ENCODE data around the gene ST3GAL4. TPM values are rescaled to one million over a fixed set of nuclear protein-coding genes. Genes with fewer than 3 reads are reported as not detected.

Gene ST3GAL4
- total and polyA plus RNA-seq, 2 experiments from 2014 or later, result 27.3 to 53.3 TPM

DNA sequence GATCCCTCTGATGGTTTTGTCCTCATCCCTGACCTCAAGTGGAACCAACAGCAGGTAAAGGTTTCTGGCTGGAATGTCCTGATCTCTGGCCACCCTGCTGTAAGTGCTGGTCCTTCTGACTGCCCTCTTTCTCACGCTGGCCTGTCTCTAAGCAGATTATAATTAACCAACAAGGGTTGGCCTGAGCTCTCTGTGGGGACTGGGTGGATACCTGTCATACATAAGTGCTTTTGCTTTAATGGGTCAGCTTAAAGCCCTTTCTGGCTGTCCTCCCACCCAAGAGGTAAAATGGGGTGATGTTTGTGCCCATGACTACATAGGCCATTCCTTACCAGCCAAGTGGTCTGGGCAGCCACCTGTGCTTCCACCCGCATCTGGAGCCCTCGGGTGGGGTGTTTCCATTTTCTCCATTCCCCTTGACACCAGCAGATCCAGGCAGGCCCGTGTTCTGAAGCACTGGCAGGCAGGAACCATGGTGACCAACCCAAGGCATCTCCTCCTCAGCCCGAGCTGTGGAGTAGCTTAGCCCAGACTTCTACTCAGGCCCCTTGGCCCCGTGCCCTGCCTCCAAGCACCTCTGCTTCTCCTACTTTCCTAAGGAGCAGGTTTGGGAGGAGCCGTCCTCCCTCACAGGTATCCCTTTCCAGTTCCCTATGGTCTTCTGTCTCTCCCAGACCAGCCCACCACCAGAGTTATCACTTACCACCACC, 17.0 kb upstream of the ST3GAL4 start:
- Histone ChIP-seq H3K4me3 (no peak overlapping the region), H3K79me2 (ENCODE audit: insufficient read depth) (no peaks in the 10 kb centered on the region), H3K9ac (no peak overlapping the region), H4K20me1 (ENCODE audit: insufficient read depth) (no peaks in the 10 kb centered on the region), H3K4me1 (ENCODE audit: insufficient read depth) (peaks cover 26% of the 10 kb centered on the region), H3K9me3 (ENCODE audit: low read depth) (no peaks in the 10 kb centered on the region), H2AFZ (no peak overlapping the region), H3K27me3 (replicated peaks; ENCODE audit: insufficient read depth) (no peaks in the 10 kb centered on the region), H3K27ac (no peak overlapping the region), H3K36me3 (ENCODE audit: low read depth) (no peaks in the 10 kb centered on the region), H3K9me2 (ENCODE audit: insufficient read depth) (no peaks in the 10 kb centered on the region), H3F3A (ENCODE audit: insufficient read depth) (peaks cover 18% of the 10 kb centered on the region; the same call in 1 of the 2 replicates), H3K4me2 (ENCODE audit: unreplicated experiment) (no peak overlapping the region)
- no peak for DNase-seq
- 91 to 97% methylated on average over 7 of the region's 7 CpGs for WGBS, 2 experiments (ENCODE audit: low coverage in 1 of 2, low lambda C conversion rate in 2 of 2, missing lambda C conversion rate in 2 of 2)
- in situ Hi-C loops (cut with MboI), result no loop called here
- TF ChIP-seq EZH2 (IDR thresholded peaks at IDR 0.05; ENCODE audit: insufficient read depth, poor library complexity, severe bottlenecking) (no peak), EZH2phosphoT487 (IDR thresholded peaks at IDR 0.05; ENCODE audit: insufficient read depth, low read depth) (no peak)

DNA sequence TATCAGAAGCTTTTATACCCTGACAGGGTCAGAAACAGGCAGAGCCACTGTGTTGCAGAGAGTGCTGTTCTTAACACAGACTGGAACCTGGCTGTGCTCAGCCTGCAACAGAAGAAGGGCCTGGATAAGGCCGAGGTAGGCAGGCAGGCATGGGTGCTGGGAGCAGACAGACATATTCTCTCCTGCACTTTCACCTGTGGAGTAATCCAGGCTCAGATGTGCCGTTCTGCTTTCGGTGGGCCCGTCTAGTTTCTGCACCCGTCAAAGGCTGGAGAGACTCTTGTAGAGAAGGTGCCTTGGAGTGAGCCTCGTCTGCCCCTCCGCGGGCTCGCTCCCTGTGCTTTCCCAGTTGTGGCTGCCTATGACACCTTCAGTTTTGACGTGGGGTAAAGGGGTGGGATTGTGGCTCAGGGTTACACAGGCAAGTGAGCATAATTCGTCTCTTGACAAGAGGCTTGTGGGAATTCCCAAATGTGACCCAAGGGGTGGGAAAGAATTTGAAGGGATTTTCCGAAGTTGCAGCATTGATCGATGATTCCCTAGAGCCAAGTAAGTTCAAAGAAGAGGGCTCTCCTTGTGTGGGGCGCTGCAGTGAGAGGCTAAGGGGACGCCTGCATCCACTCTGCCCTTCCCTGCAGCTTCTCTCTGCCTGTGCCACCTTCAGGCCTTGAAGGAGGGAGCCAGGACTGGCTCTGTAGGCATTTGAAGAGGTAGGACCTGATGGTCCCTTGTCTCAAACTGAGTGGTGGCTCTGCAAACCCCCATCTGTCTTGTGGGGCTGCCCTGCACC, 16.2 kb upstream of the ST3GAL4 start:
- Histone ChIP-seq H4K20me1 (ENCODE audit: insufficient read depth) (no peaks in the 10 kb centered on the region), H3K79me2 (ENCODE audit: insufficient read depth) (no peaks in the 10 kb centered on the region), H2AFZ (no peak overlapping the region), H3K27me3 (replicated peaks; ENCODE audit: insufficient read depth) (no peaks in the 10 kb centered on the region), H3F3A (ENCODE audit: insufficient read depth) (peaks cover 18% of the 10 kb centered on the region; the same call in 1 of the 2 replicates), H3K27ac (no peak overlapping the region), H3K4me3 (no peak overlapping the region), H3K9me3 (ENCODE audit: low read depth) (no peaks in the 10 kb centered on the region), H3K9ac (no peak overlapping the region), H3K4me2 (ENCODE audit: unreplicated experiment) (no peak overlapping the region), H3K9me2 (ENCODE audit: insufficient read depth) (no peaks in the 10 kb centered on the region), H3K4me1 (ENCODE audit: insufficient read depth) (peaks cover 26% of the 10 kb centered on the region), H3K36me3 (ENCODE audit: low read depth) (no peaks in the 10 kb centered on the region)
- DNase-seq, result no peak
- 86 to 87% methylated on average over 15 of the region's 15 CpGs for WGBS, 2 experiments (ENCODE audit: low coverage in 1 of 2, low lambda C conversion rate in 2 of 2, missing lambda C conversion rate in 2 of 2)
- in situ Hi-C loops (cut with MboI), result no loop called here
- no peak for TF ChIP-seq EZH2phosphoT487 (IDR thresholded peaks at IDR 0.05; ENCODE audit: insufficient read depth, low read depth)
- TF ChIP-seq EZH2 (IDR thresholded peaks at IDR 0.05; ENCODE audit: insufficient read depth, poor library complexity, severe bottlenecking), result no peak

DNA sequence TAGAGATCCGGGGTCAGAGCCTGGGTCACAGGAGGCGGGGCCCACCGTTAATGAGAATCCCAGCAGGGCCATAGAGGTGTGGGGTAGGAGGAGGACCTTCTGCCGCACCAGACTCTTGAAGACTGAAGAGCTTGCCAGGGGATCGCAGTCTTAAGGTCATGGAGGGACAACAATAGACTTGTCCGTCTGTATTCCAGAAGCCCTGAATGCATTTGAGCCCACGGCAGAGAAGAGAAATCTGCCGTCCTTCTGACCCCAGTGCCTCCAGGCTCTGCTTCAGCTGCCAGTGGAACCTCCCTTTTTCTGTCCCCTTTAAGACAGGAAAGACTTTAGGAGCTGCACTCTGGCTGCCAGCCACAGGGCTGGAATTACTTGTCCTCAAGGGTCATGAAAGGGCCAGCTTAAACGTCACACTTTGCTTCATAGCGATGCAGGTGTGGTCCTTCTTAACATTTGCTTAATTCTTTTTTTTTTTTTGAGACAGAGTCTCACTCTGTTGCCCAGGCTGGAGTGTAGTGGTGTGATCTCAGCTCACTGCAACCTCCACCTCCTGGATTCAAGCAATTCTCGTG, 15.5 kb upstream of the ST3GAL4 start:
- H3K9ac ChIP-seq, result no peak overlapping the region
- TF ChIP-seq EZH2phosphoT487 (IDR thresholded peaks at IDR 0.05; ENCODE audit: insufficient read depth, low read depth) (no peak), EZH2 (IDR thresholded peaks at IDR 0.05; ENCODE audit: insufficient read depth, poor library complexity, severe bottlenecking) (no peak)
- H3K27me3 ChIP-seq (replicated peaks; ENCODE audit: insufficient read depth), result no peaks in the 10 kb centered on the region
- H3K27ac ChIP-seq, result no peak overlapping the region
- H3K9me3 ChIP-seq (ENCODE audit: low read depth), result no peaks in the 10 kb centered on the region
- H3K4me3 ChIP-seq, result no peak overlapping the region
- peak; percentile 32 for DNase-seq
- no peak overlapping the region for H3K4me2 ChIP-seq (ENCODE audit: unreplicated experiment)
- no peaks in the 10 kb centered on the region for H3K36me3 ChIP-seq (ENCODE audit: low read depth)
- no peak overlapping the region for H2AFZ ChIP-seq
- in situ Hi-C loops (cut with MboI), result no loop called here
- H3F3A ChIP-seq (ENCODE audit: insufficient read depth), result peaks cover 12% of the 10 kb centered on the region; the same call in 1 of the 2 replicates
- WGBS, 2 experiments (ENCODE audit: low coverage in 1 of 2, low lambda C conversion rate in 2 of 2, missing lambda C conversion rate in 2 of 2), result 59 to 67% methylated on average over 11 of the region's 11 CpGs
- H4K20me1 ChIP-seq (ENCODE audit: insufficient read depth), result no peaks in the 10 kb centered on the region
- no peaks in the 10 kb centered on the region for H3K9me2 ChIP-seq (ENCODE audit: insufficient read depth)
- peaks cover 19% of the 10 kb centered on the region for H3K4me1 ChIP-seq (ENCODE audit: insufficient read depth)
- H3K79me2 ChIP-seq (ENCODE audit: insufficient read depth), result no peaks in the 10 kb centered on the region

DNA sequence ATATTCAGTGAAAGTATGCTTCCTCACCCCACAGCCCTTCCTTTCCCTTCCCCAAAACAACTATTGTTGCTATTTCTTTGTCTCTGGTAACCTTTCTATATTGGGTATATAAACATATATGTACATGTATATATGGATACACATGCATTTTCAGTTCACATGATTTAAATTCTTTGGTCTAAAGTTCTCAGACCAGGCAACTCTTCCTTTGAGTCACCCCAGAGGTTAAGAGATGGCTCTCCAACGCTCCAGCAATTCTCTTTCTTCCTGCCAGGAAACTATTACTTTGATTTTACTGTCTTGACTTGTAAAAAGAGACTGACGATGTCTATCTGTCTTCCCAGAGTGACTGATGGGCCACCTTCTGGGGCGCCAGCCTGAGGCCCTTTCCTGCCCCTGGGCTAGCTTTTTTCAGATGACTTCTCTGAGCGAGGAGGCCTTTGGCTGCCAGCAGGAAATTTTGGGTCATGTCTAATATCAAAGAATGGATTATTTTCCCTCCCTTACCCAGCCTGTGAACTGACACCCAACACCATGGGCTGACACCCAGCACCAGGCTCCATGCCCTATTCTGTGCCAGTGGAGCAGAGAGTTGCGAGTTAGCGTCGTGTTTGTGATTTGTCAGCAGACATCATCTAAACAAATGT, 14.4 kb upstream of the ST3GAL4 start:
- H3K27ac ChIP-seq, result no peak overlapping the region
- no peaks in the 10 kb centered on the region for H4K20me1 ChIP-seq (ENCODE audit: insufficient read depth)
- H3K79me2 ChIP-seq (ENCODE audit: insufficient read depth), result no peaks in the 10 kb centered on the region
- H3K9me3 ChIP-seq (ENCODE audit: low read depth), result no peaks in the 10 kb centered on the region
- peak overlapping the region; percentile 28 for H3K4me2 ChIP-seq (ENCODE audit: unreplicated experiment)
- in situ Hi-C loops (cut with MboI), result no loop called here
- H3K4me1 ChIP-seq (ENCODE audit: insufficient read depth), result peaks cover 19% of the 10 kb centered on the region
- H3K27me3 ChIP-seq (replicated peaks; ENCODE audit: insufficient read depth), result no peaks in the 10 kb centered on the region
- no peaks in the 10 kb centered on the region for H3K9me2 ChIP-seq (ENCODE audit: insufficient read depth)
- WGBS, 2 experiments (ENCODE audit: low coverage in 1 of 2, low lambda C conversion rate in 2 of 2, missing lambda C conversion rate in 2 of 2), result 83 to 87% methylated on average over 7 of the region's 7 CpGs
- H3K9ac ChIP-seq, result no peak overlapping the region
- H3K4me3 ChIP-seq, result no peak overlapping the region
- no peaks in the 10 kb centered on the region for H3K36me3 ChIP-seq (ENCODE audit: low read depth)
- peaks cover 17% of the 10 kb centered on the region for H3F3A ChIP-seq (ENCODE audit: insufficient read depth)
- no peak for TF ChIP-seq EZH2phosphoT487 (IDR thresholded peaks at IDR 0.05; ENCODE audit: insufficient read depth, low read depth)
- no peak for TF ChIP-seq EZH2 (IDR thresholded peaks at IDR 0.05; ENCODE audit: insufficient read depth, poor library complexity, severe bottlenecking)
- no peak overlapping the region for H2AFZ ChIP-seq
- DNase-seq, result no peak

Measured in GM23248 (cell line).